Fibroblast of lung (primary cell): ENCODE results near the gene RNF157.

Experiments
- CTCF ChIP-seq, 2 donors: IDR thresholded peaks in 1 of 2; conservative IDR thresholded peaks in 1 of 2; 1 replicate in 1 of 2; 2 replicates in 1 of 2; pipeline ENCODE4 v1.5.1; 2011 to 2012; ENCODE audit warnings: low read length in 2 of 2, control low read depth in 1 of 2, inconsistent platforms in 1 of 2, low read depth in 1 of 2, mild to moderate bottlenecking in 1 of 2
- EZH2 ChIP-seq: IDR thresholded peaks from 2 replicates; pipeline ENCODE4 v1.5.1; 2012; ENCODE audit warnings: low read length, control low read depth, mild to moderate bottlenecking; ENCODE audit errors: missing control alignments

- TF ChIP-seq CTCF (conservative IDR thresholded peaks at IDR 0.05 in 1 of 2, IDR thresholded peaks at IDR 0.05 in 1 of 2; ENCODE audit: low read depth in 1 of 2, low read length in 2 of 2) (no peak), EZH2 (no peak)
These were observed 133.6 kb downstream of the RNF157 start for GRCh38 chr17:76106703-76107102.
